Urothelium cell line (cell line): ENCODE measurements around the gene VSTM5.

ENCODE experiments used
- DNase-seq: peaks from one replicate; pipeline ENCODE4 v3.0.0; 2011; ENCODE audit warnings: low spot score, mixed read lengths
- FAIRE-seq: peaks from 2 replicates; lab custom pipeline; 2011; peaks lifted over from hg19 to GRCh38; lab: Jason Lieb, UNC

Gene VSTM5

DNA sequence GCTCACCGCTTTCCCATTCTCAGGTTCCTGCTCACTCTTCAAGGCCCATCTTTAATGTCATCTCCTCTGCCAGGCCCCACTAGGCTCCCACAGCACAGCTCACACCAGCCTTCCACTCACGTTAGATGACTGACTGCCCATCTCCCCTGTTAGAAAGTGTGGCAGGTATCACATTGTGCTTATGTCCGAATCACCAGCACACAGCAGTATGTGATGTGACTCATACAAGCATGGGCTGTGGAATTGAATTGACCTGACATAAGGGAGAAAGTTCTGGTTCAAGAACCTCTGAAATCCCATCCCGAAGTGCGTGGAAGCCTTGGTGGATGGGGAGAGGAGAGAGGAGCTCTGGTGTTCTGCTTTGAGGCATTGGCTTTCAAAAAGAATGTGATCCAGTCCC, 6.5 kb downstream of the VSTM5 start:
- DNase-seq = no peak
- FAIRE-seq = no peak

DNA sequence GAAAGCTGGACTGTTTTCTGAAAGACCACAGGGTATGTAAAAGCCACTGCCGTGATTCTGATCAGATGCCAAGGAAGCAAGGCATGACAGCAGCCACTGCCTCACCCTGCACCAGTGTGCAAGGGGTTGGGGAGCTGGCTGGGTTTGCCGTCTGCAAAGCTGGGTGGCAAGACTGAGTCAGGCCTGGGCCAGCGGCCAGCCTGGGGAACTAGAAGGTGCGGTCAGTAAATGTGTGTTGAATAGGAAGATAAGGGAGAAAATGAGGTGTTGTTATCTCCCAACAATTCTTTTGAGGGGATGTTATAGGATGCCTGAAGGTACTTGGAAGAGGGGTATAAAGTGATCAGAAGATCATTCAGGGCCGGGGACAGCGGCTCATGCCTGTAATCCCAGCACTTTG, 8.0 kb downstream of the VSTM5 start:
- DNase-seq = peak; percentile 84
- peak; percentile 37 for FAIRE-seq

DNA sequence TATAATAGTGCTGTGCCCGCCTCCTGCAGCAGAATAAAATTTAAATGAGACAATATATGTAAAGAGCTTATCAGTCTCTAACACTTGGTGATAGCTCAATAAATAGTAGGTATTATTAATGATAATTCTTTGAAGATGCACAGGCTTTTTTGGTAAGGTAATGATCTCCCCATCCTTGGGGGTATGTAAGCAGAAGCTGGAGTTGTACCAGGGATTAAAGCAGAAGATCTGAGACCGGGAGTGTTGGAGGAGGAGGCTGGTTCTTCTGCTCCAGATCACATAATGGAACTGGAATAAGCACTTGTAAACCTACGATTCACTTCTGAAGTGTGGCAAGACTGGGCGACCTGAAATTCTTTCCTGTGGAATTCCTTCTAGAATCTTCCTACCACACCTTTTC, 8.4 kb downstream of the VSTM5 start:
- FAIRE-seq (no peak), DNase-seq (no peak)

DNA sequence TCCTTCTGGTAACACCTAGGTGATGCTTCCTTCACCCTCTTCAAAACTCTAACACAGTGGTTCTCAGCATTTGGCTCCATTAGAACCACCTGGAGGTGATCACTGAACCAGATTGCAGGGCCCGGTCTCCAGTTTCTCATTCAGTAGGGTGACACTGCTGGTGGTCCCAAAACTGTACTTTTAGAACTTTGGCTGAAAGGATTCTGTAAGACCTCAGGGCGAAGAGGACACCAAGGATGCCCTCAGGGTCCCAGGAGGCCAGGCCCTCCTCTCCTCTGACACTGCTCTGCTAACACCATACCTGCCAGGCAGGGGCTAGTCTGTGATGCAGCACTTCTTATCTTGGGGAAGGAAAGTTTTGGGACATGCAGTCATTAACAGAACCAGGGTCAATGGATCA, 9.0 kb downstream of the VSTM5 start:
- no peak for FAIRE-seq
- no peak for DNase-seq

DNA sequence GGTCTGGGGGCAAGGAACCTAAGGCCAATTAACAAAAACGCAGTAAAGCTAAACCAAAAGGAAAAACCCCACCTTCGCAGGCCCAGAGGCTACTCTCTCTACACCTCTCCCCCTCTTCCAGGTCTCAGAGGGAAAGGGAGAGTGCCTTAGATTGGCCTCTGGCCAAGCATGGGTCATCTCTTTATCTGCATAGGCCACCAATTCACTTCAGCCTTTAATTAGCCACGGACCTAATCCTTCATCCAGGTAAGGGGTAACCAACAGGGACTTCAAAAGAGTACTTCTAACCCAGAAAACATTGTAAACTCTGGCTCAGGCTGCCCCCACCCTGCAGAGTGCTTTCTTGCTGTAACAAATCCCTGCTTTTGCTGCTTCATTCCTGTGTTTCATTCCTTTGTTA, 9.4 kb downstream of the VSTM5 start:
- FAIRE-seq = no peak
- DNase-seq = no peak

DNA sequence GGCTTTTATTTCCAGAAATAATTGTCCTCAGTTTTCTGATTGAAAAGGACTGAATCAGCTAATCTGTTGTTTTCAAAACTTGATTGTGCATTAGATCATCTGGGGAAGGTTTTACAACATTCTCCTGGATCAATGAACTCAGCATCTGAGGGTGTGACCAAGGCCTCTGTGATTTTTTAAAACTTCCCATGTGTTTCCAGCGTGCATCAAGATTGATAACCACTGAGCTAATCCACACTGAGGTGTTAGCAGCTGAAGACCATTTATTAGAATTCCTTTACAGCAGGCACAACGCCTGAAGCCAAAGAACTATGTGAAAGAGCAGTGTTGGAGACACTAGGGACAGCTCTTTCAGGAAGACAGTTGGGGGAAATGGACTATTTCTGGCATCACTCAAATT, 10.2 kb downstream of the VSTM5 start:
- no peak for DNase-seq
- no peak for FAIRE-seq

DNA sequence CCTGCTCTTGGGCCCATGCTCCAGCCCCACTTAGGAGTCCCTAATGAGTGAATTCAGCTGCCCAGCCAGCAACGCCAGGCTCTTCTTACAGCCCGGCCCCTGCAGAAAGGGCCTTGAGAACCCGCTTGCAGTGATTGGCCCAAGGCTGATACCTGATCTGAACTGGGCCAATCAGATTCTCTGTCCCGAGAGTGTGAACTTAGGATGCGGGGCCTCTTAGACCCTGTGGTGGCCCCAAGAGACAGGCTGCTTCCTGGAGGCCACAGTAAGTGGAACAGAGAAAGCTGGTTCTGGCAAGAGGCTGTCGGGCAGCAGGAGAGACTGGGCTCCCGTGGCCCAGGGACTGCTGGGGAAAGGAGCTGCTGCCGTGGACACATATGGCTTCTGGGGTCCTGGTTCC, 11.5 kb downstream of the VSTM5 start:
- no peak for DNase-seq
- FAIRE-seq = no peak

DNA sequence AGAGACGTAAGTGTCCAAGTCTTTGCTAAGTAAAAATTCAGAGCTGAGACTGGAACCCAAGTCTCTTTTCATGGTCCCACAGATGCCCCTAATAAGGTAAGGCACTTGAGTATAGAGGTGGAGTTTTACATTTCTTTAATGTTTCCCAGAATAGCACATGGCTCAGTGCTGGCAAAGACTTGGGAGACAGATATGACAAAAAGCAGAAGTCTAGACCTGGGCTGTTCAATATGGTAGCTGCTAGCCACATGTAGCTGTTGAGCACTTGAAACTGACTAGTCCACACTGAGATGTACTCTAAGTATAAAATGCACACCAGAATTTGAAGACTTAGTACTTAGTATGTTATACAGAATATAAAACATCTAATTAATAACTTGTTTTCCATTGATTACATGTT, 17.6 kb downstream of the VSTM5 start:
- FAIRE-seq = no peak
- no peak for DNase-seq

DNA sequence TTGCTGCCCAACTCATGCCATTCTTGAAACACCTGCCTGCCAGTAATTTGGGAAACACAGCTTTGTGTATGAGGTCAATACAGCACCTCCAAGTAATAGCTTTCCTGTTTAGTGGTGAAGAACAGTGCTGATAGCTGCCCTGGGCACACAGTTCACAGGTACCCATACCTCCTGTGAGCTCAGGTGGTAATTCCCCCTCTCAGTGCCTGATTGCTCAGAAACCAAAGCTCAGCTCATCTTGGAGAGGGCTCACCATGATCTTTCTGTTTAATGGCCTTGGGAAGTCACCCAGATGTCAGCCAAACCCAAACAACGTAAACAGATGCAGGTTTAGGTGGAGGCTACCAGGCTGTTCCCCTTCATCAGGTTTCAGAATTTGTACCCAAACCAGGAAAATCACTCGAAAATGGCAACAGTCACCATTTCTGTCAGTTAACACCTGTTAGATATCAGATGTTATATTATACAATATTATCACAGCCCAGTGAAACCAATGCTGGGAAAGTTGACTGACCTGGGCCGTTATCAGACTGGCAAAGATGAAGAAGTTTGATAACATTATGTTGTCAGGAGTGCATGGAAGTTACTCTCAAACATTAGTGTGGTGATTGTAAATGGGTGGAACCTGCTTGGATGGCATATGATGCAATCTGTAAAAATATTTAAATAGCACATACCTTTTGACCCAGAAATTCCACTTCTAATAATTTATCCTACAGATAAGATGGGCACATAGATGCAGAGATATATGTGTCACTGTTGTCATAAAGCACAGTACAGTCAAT, 18.9 kb downstream of the VSTM5 start:
- no peak for DNase-seq

DNA sequence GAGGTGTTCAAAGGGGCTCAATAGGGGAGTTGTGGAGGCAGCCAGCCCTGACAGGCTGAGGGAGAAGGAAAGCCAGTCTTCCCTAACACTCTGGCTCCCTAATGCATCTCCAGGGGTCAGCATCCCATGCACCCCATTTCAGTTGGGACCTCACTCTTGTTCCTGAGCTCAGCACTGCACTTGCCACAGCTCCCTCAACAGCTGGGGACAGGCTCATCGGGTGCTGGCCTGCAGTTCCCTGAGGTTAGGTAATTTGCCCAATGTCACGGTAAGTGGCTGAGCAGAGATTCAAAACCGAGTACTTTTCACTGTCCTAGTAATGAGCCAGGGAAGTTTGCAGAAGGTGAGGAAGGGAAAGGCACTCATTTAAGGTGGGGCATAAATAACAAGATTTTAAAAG, 20.8 kb downstream of the VSTM5 start:
- DNase-seq (no peak), FAIRE-seq (no peak)

More for the DNA sequence above, 18.9 kb downstream of the VSTM5 start:
- FAIRE-seq = no peak

DNA sequence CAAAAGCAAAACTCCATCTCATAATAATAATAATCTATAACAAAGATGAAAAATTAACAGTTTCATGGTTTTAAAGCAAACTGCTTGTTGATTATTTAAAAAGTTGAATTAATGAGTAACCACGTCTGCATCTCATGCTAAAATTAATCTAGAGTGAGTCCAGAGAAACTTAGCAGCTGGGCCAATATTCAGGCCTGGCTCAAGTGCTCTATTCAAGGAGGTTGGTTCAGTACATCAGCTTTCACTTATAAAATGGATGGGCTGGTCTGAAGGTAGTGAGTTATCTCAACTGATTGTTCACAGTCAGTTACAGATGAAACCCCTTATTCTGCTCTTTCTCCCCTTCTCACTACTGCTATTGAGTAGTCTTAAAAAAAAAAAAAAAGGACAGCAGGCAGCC, 23.1 kb downstream of the VSTM5 start:
- FAIRE-seq = no peak
- DNase-seq = no peak

DNA sequence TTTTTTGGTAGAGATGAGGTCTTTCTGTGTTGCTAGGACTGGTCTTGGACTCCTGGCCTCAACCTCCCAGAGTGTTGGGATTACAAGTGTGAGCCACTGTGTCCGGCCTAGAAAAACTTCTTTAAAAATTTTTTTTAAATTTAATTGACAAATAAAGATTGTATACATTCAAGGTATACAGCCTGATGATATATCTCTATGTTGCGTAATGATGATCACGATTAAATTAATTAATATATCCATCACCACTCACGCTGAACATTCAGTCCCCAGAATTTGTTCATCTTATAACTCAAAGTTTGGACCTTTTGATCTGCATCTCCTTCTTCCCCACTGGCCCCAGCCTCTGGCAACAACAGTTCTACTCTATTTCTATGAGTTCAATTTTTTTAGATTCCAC, 27.2 kb downstream of the VSTM5 start:
- FAIRE-seq = no peak

DNA sequence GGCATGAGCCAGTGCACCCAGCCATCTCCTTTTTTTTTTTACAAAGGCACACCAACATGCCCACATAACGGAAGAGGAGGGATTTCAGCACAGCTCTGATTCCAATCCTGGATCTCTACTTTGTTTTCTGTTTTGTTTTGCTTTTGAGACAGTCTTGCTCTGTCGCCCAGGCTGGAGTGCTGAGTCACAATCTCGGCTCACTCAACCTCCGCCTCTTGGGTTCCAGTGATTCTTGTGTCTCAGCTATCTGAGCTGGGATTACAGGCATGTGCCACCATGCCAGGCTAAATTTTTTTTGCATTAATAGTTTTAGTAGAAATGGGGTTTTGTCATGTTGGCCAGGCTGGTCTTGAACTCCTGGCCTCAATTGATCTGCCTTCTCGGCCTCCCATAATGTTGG, 28.1 kb downstream of the VSTM5 start:
- no peak for FAIRE-seq
- DNase-seq = no peak

More for the DNA sequence above, 27.2 kb downstream of the VSTM5 start:
- no peak for DNase-seq

DNA sequence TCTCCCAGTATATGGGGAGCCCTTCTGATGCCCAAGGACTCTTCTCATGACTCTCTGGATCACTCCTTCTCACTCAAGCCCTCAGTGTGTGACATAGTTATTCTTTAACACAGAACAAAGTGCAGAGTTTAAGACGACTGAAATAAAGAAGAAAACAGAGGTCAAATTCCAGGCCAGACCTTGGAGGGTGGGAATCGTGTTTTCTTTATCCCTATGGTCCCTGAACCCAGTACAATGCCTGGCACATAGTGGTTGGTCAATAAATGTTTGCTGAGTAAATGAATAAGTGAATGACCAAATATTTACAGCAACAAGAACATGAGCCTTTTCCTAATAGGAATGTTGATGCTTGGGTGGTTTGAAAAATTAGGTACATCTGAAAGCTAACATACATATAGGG, 28.8 kb downstream of the VSTM5 start:
- DNase-seq (no peak), FAIRE-seq (no peak)

DNA sequence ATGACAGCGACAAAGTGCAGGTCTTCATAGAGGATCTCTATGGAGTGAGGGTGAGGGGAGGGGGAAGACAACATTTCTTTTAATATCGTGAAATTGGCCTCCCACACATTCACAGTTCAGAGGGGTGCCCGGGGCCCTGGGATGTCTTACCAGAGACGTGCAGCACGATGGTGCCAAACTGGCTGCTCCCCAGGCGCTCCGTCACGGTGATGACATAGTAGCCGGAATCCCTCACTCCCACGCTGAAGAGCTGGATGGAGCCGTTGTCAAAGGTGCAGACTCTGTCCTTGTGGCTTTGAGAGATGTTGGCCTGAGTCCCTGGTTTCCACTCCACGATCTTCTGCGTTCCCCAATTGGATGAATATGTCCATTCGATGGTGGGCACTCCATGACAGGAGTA, 29.6 kb downstream of the VSTM5 start:
- DNase-seq = no peak
- FAIRE-seq = no peak

DNA sequence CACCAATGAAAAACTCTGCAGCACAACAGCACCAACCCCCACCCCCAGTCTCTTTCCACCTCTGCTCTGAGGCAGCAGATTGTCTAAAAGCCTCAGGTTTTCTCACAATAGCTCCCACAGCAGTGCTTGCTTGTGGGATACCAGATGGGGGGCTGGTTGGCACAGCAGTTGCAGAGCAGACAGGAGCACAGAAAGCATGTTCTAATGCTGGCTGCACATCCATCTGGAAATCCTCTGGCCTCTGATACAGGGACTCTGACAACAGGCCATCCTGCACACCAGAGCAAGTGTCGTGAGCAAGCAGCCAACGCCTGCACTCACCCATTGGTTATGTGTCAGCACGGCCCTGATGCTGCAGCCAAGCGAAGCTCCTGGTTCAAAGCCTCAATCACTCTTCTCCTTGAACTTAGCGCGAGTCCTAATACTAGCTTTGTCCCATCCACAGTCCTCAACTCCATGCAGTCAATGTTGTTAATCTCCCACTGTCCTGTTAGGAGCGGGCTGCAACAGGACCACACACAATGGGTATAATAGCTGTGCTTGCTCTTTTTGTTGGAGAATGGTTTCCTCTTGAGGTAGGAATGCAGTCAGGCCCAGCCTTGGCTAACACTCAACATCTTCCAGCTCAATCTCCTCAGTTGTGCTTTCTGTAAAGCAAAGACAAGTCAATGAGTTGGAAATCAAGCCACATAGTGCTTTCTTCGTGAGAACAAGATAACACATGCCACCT, 30.3 kb downstream of the VSTM5 start:
- DNase-seq (no peak), FAIRE-seq (no peak)

DNA sequence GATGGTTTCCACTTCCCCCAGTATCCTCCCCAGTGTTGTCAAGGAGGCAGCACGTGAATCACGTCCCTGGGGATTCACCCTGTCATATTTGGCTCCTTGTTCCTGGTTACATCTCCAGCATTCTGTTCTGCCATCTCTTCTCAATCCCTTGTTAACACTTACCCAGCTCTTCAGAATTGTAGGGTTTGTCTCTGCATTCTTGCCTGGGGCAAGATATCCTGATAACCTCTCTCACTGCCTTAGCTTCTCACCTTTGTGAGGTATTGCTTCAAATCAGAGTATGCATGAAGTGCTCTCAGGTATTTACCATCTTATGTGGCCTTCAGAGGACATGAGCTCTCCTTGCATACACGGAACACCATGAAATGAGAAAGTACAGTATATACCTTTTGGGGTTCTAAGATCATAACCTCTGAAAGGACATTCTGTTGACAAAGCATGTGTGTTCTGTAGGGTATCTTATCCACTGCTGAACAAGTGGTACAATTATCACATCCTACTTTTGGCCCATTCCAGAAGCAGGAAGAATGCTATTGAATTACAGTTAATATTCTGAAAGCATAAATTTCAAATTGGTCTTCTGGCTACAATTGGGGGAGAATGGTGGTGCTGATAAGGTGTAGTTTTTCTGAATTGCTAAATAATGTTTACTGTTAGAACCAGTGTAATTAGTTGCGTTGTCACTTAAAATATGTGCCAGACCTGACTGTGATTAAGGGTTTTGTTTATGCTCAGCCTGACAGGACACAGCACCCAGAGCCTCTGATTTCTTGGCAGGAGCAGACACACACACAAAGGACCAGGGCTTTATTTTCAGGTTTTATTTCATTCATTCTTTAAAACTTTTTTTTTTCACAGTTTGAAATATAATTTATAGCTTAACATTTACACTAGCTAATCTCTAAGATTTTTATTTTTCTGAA, 32.7 kb downstream of the VSTM5 start:
- DNase-seq (no peak), FAIRE-seq (no peak)

DNA sequence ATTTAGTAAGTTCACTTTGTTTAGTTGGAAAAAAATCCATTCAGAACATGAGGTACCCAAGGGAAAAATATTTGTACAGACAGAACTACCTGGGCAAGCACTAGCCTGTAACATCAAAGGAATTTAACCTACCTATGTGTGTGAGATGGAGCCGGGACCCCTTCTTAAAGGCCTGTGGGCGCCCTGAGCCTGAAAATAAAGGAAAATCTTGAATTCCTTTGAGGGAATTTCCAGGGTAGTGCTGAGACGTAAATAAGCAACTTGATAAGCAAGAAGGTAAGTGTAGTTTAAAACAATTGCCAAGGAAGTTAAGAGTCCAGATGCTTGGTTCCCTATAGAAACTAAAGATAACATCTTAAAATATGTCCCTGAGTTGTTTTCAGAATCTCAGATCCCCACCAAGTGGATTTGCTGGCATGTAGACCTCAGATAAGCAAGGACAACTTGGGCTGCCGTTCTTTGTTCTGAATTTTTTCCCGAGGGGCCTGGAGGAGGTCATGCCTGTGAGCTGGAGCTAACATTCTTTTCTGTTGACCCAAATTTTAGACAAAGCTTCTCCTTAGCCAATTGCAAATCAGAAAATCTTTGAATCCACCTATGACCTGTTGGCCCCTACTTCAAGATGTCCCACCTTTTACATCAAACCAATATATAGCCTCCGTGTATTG, 35.3 kb downstream of the VSTM5 start:
- FAIRE-seq (no peak), DNase-seq (no peak)

DNA sequence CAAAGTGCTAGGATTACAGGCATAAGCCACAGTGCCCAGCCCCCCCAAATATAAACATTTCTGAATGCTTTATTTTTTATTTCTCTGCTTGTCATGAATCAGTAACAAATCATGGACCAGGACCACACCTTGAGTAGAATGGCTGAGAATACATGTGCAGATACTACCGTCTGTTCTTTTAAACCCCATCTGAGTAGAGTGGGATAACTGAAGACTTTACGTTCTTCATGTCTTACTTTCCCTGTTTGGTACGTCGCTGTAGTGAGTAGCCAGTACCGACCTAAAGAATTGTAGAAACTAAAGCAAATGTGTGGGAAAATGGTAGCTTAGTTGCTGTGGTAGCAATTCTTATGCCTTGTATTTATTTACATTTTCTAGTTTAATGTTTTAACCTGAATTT, 36.4 kb downstream of the VSTM5 start:
- FAIRE-seq = no peak
- DNase-seq = no peak

DNA sequence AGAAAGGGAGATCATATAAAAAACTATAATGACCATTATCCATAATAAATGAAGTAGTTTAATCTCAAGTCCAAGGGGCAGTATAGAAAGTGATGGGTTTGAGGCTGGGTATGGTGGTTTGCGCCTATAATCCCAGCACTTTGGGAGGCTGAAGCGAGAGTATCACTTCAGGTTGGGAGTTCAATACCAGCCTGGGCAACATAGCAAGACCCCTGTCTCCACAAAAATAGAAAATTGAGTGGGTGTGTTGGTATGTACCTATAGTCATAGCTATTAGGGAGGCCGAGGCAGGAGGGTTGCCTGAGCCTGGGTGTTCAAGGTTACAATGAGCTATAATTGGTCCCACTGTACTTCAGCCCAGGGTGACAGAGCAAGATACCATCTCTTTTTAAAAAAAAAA, 42.4 kb downstream of the VSTM5 start:
- no peak for FAIRE-seq
- no peak for DNase-seq

DNA sequence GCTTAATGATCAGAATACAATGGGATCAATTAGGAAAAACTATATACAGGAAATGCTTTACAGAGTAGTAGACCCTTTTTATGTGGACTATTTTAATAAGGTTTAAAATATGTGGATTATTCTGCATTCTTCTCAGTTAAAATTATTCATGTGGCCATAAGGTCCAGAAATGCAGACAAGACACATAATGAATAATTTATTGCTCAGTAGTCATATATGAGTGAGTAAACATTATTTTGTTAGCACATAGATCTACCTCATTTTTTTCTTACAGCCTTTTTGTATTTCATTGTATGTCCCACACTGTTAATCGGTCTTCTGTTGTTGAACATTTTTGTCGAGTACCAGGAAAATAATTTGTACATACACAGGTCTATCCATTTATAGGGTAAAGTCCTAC, 45.5 kb downstream of the VSTM5 start:
- no peak for FAIRE-seq
- no peak for DNase-seq
